Pons (tissue), 1 donor: Measurements from ENCODE around the gene PTPN5.
A peak's percentile ranks its signal among the peaks of the same experiment; 100 is the strongest.

Source experiments
- DNase-seq: peaks from one replicate; pipeline ENCODE4 v3.0.0-alpha.2; 2016; ENCODE audit warnings: low spot score

PTPN5 gene

DNA sequence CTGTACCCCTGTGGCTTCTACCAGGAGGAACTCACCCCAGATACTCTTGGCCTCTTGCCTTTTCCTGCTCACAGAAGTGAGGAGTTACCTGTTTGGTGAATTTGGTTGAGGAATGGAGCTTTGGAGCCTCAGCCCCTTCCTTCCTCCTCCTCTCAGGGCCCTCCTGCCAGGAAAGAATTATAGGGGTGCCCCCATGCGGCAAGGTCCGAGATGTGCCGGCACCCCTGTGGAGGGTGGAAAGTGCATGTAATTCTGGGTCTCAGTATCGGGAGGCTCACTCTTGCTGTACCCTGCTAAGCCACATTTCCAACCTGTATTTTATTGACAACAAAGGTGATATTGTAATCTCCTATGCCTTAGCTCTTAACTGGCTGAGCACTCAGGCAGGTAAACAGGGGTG, 51.9 kb downstream of the PTPN5 start:
- no peak for DNase-seq

DNA sequence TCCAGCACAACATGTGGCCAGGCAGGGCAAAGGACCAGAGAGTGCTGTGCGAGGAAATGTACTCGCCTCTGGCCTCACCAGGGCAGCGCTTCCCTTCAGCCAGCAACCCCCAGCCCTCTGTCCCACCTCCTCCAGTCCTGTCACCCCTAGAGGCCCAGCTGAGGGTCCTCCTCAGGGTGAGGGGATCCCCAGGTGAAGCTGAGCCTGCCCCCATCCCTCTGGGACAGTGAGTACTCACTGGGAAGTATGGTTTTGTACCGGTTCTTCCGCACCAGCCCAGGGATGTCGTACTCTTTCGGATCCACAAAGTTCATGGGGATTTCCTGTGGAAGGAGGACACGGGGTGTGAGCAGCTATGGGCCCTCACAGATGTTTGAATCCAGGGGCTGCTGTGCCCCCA, 54.0 kb downstream of the PTPN5 start:
- no peak for DNase-seq

DNA sequence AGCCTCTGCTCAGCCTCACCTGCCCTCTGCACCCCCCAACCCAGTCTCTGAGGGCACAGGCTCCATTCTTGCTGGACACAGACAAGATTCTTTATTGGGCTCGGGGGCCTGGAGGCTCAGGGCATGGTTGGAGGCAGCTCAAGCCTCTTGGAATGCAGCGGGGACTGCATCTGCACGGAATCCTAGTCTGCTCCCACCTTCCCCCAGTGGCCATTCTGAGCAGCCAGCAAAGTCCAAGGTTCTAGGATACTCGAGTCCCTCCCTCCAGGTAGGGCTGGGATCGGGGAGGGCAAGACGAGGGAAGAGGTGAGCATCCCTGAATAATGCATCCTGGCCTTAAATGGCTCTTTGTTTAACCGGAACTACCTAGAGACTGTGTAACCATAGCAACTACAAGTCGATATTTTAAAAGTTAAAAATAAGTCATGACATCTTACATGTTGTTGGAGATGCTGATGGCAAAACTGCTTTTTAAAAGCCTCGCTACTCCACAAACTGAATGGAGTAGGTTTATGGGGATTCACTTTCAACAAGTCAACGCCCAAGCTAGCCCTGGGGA, 54.9 kb downstream of the PTPN5 start:
- no peak for DNase-seq

DNA sequence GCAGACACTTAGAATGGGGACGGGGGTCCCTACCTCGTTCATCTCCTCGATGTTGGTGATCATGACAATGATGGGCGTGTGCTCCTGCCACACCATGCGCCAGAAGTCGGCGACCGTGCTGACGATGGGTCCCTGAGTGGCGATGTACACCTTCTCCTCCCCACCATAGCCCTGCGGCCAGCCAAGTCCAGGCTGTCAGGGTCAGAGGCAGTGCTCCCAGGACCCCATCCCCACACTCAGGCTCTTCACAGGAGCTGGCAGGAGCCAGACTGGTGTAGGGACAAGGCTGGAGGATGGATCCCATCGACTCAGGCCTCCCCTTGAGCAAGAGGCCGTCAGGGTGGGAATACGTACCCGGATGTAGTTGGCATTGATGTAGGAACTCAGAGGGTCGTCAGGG, 58.4 kb downstream of the PTPN5 start:
- no peak for DNase-seq

DNA sequence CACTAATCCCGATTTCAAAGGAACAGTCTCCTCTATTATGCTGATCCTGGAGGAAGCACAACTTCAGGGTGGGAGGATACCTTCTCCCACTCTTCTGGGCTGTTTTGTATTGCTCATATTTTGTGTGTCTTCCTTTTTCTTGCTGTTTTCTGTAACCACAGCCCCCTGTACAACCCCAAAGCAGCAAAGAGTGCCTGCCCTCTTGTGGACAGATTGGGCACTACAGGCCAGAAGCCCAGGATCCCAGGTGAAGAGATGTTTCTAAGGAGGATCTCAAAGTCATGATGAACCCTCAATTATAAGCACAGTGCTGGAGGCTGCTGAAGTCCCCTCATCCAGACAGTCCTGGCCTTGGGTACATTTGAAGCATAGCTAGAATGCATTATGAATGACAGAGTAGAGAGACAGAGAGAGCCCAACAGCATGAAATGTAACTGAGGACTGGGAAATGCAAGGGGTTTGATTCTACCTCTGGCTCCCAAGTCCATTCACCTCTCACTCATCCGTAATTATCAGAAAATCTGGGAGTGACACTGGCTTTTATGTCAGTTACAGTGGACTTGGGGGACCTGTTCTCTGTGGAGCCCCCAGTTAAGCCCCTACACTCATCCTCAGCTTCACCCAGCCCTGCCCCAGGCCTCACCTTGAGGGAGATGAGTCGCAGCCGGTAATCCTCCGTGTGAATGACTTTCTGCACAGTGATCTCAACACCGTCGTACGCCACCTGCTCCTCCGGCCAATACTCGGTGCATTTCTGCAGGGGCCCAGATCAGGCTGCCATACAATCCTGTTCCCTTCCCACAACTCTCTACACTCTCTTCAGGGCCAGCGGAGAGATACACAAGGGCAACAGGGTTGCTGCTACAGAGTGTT, 59.4 kb downstream of the PTPN5 start:
- peak; percentile 42 for DNase-seq

DNA sequence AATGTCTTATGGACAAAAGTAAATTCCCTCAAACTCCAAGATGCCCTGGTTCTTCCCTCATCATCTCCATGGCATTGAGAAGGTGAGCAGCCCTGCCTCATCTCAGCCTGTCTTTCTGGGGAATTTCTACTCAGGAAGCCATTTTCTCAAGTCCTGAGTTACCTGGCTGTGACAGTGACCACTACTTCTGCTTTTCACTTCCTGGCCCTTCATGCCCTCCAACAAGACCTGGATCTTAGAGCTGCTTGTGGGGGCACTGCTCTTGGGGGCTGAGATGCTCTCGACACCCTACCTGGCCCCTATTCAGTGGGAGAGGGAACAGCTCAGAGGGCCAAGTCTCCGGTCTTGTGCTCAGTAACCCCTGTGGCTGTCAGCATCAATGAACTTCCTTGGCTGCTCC, 60.2 kb downstream of the PTPN5 start:
- DNase-seq = no peak

DNA sequence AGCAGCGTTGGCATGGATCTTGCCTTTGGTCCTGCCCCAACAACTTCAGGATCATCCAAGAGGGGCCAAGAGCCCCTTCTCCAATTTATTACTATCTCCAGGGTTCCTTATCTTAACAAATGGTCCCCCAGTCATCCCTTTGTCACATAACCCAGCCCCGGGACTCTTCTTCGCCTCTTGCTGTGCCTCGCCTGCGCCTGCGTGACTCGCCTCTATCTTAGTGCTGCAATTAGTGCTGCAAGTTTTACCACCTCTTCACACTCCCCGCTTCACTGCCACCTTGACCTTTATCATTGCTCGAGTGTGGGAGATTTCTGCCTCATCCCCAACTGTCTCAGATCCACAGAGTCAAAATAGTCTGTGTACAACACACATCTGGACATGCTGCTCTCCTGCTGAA, 61.6 kb downstream of the PTPN5 start:
- no peak for DNase-seq

DNA sequence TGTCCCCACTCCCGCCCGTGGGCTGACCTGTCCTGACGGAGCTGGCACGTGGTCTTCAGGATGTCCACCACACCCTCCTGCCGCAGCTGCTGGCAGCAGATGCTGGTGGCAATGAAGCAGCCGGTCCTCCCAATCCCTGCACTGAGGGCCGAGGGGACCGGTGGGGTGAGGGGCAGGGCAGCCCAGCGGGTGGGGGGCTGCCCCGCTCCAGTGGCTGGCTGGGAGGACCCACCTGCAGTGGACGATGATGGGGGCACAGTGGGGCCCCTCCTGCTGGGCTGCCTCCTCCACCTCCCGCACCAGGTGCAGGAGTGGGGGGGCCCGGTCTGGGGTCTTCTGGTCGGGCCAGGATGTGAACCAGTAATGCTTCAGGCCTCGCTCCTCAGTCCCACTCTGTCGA, 62.2 kb downstream of the PTPN5 start:
- no peak for DNase-seq

DNA sequence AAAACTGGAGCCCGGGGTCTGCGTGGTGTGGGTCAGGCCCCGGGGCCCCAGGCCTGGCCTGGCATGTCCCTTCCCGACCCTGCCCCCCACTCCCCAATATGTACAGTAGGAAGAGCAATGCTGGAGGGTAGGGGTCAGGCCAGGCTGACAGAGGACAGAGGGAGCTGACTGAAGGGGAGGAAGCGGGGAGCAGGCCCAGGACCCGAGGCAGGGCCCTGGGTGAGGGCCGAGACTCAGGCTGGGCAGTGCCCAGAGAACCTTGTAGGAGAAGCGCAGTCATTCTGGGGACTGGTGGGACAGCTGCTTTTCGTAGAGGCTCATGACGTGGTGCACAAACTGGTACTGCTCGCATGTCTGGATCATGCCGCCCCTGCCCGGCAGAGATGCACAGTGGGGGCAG, 62.9 kb downstream of the PTPN5 start:
- no peak for DNase-seq

DNA sequence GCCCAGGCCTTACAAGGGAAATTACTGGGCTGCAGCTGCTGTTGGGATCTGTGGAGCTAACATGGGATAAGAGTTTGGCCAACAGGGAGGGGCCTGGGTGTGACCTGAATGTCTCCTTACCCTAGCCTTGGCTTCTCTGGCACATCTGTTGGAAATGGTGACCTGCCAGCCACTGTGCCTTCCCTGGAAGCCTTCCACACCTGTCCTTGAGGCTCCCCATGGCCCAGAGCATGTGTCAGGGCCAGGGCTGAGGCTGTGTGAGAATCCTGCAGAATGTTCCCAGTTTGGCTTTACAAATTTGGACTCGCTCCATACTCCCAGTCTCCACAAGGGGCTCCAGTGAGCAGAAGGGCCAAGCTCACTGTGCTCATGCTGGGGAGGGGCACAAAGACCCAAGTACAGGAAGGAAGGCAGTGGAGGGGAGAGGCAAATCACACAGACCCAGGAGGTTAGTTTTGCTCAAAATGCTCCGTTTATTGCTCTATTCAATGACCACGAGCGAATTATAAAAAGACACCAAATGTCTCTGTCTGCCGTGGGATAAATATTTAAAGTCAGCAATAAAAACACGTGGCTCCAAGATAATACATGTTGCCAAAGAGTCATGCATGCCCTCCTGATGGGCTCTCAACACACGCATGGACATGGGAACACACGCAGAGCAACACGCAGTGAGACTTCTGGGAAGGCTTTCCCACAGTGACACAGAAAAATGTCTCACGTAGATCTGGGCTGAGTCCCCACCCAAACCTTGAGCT, 63.9 kb downstream of the PTPN5 start:
- DNase-seq = no peak

DNA sequence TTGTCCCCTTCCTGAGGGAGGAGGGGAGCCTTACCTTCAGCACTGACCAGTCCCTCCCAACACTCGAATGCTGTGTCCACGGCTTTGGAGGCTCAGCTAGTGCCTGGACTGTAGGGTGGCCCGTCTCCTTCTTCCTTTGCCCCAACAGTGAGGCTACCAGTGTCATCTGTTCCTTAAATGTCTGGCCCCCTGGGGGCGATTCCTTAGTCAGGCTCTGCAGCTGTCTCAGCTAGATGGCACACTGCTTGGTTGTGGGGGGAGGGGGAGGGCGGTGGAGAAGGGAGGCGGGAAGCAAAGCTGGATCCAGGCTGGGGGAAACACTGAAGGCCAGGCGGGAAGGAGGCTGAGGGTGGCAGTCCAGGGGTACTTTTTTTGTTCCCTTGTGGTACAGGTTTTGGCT, 65.6 kb downstream of the PTPN5 start, which contains the start of gene IGSF22:
IGSF22 (minus strand) TSS at position 149 of the 400 bp plus-strand sequence. CDS start 1,952 bp downstream, outside the sequence.
- DNase-seq = no peak

DNA sequence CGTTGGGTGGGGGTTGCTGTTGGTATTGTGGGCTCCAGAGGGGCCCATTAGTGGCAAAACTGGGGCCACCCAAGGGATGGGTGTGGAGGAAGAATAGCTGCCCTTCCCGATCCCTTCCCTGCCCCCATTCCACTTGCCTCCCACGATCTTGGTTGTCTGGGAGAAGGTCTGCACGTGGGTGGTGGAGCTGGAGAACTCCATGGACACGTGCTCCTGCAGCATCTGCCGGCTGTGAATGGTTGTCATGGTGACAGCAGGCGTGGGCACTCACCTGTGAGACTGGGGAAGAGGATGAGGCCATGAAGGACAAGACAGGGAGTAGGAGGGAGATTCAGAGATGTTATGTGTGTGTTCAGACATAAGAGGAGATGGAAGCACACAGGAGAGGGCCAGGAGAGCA, 67.6 kb downstream of the PTPN5 start:
- no peak for DNase-seq

DNA sequence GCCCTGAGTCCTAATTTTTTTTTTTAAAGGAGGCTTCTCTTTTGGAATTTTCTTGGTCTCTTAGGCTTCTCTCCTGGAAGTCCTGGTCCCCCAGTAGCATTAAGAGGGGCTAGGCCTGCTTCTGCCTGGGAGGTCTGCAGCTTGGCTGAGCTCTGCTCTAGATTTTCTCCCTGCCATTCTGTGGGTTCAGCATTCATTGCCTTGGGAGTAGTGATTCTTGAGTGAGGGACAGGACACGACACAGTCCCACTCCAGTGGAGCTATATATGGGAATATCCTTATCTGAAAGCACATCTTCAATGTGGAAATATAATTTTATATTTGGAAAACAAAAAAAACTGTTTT, 69.3 kb downstream of the PTPN5 start:
- no peak for DNase-seq

DNA sequence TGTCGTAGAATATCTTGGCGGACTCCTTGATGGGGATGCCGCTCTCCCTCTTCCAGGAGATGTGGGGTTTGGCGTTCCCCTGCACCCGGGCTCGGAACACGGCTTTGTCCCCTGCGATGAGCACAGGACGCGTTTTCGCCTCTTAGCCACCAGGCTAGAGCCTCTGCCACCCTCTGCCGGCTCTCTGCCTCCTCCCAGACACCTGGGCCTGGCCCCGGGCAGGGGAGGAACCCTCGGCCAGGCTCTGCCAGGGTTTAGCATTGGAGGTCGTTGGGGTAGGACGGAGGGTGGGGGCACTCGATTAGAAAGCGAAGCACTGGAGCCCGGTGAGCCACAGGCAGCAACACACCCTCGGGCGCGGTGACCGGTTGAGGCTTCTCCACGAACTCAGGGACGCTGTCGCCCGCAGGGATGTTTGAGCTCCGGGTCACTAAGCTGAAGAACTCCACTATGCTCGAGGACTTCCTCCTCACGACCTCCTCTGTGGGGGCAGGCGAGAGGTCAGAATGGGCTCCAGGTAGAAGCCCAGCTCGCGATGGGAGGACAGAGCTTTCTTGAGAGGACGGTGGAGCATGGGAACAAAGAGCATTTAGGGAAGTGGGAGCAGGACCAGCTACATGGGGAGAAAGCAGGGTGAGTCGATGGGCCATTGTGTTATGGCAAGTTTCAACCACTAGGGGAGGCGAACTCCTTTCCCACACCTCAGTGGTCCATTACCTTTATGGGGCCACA, 69.9 kb downstream of the PTPN5 start:
- peak; percentile 29 for DNase-seq

DNA sequence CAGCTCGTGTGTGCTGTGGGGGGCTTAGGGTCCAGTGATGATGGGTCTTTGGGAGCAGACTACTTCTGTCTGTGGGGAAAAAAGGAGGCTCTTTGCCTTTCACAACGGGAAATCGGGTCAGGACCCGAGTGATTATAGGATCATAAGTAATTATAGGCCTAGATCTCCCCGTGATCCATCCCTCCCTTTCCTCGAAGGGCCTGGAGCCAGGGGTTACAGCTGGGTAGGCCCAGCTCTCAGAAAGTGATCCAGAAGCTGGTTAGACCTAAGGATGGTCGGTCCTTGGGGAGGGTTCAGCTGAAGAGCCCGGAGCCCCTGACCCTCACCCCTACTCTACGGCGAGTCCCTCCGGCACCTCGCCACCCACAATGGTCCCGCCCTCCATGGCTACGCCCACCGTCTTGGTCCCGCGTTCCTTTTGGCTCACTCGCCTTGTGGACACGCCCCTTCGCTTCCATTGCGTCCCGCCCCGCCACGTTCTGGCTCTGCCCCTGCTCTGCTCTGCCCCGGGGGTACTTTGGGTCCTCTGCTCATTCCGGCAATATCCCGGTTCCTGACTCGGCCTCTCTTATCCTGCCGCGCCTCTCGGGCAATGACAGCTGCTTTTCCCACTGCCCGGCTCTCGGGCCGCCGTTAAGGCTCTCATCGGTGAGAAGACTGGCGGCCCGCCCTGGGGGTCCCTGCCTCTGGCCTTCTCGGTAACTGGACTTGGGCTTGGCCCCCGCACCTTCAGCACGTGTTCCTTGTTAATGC, 70.6 kb downstream of the PTPN5 start:
- DNase-seq = peak; percentile 45

DNA sequence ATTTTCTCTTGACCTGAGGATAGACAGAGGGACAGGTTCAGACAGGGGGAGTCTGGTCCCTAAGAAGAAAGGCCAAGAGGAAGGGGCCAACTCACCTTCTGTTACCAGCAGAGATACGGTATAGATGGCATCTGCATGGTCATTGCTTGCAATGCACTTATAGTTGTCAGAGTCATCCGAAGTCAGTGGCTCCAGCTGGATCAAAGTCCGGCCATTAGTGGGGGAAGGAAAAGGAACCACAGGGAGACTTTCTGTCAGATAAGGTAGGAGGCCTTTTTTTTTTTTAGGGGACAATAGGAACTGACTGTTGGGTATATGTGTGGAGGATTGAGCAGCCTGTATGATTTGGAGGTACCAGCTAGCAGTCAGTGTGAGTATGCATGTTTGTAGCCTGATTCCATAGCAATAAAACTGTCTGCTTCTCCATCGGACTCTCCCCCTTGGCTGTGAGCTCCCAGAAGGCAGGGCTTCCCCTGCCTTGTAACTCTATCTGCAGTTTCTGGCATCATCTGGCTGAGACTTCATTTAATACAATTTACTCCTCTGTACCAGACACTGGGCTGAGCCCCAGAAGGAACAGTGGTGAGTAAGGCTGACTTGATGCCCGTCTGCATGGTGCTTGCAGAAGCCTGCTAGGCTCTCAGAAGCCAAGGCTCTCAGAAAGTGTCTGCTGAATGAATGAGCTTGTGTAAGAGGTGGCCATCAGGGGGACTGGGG, 71.3 kb downstream of the PTPN5 start:
- peak; percentile 15 for DNase-seq

DNA sequence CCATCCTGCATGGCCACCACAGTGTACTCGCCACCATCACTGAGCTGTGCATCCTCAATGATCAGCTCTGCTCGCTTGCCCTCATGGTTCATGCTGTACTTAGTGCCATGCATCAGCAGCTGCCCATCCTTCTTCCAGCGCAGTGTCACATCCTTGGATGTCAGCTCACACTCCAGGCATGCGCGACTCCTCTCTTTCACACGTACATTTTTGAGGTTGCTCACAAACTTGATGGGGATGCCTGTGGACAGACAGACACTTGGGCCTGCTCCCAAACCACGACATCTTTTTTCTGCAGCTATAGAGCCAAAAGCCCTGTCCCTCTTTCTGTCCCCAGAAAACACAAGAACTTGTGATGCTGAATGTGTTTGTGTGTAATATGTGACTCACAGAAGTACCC, 76.1 kb downstream of the PTPN5 start:
- no peak for DNase-seq

DNA sequence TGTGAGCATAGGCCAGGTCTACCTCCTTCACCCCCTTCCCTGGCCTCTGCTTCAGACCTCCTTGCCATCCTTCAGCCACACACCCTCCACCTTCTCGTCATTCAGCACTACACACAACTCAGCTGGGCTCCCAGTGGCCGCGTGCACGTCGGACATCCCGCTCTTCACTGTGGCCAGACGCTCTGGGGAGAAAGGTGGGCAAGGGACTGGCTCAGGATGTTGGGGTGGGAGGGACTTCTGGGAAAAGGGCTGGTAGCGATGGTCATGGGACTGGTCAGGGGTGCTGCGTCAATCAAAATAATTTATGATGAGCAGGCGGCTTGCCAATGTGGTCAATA, 77.2 kb downstream of the PTPN5 start:
- DNase-seq = no peak

DNA sequence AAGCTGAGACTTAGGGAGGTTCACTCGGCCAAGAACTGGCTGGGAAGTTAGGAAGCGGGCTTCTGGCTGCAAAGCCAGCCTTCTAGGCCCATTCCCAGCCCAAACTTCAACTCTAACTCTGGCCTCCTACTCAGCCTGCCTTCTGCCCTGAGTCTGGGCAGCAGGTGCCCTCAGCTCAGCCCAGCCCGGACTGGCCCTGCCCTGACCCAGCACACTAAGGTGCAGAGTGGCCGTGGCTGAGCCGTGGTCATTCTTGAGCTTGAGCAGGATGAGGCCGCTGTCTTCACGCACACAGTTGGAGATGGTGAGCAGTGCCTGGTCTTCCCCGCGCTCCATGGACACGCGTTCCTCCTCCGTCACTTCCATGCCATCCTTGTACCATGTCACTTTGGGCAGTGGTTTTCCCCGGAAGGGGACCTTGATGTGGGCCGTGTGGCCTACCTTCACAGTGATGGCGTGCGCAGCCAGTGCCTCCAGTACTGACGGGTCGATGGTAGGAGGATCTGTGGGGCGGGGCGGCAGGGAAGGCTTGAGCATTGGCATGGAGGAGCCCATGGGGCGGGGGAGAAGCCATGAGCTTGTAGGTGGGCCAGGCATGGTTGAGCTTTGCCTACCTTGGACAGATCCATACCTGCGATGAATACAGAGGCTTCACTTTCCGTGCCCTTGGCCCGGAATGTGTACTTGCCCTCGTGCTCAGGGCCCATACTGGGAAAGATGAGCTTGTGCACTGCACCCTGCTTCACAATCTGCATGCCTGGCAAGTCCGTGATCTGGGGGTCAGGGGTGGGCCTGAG, 77.8 kb downstream of the PTPN5 start:
- DNase-seq = no peak

DNA sequence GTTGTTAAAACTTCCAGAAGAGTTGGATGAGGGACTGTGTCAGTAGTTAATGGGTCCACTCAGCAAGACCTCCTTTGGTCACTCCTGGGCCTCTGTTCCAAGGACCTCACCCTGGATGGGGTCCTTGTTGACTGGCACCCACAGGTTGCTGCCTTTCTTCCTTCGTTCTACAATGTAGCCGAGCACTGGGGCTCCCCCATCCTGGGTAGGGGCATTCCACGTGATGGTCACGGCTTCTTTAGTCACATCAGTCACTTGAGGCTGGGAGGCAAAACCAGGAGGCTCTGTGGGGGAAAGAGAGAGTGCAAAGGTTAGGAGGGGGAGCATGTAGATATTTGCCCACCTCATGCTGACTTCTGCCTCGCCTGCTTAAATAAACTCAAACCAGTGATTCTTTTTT, 81.1 kb downstream of the PTPN5 start:
- DNase-seq = no peak
